Upper lobe of left lung (tissue), 4 donors: ENCODE data around the gene DBNDD2.

Source experiments
- EP300 ChIP-seq, 4 donors: sonication (generic); formaldehyde crosslinking; IDR thresholded peaks; one replicate each; pipeline ENCODE4 v1.5.1; 2017; ENCODE audit warnings: antibody characterized with exemption in 4 of 4, control low read depth in 2 of 4
- POLR2A ChIP-seq, 4 donors: fragments of 450-650 bp; IDR thresholded peaks; one replicate each; pipeline ENCODE4 v1.5.1; 2016 to 2017; ENCODE audit warnings: antibody characterized with exemption in 4 of 4, mild to moderate bottlenecking in 2 of 4
- POLR2AphosphoS5 ChIP-seq, 2 donors: sonication (generic); formaldehyde crosslinking; IDR thresholded peaks; one replicate each; pipeline ENCODE4 v1.5.1; 2017; ENCODE audit warnings: antibody characterized with exemption in 2 of 2
- TF ChIP-seq, protein P1 (sequence below), 6 experiments: fragments of 450-650 bp in 4 of 6; fragments of 200-600 bp in 2 of 6; sonication (generic) in 2 of 6; IDR thresholded peaks; one replicate each; pipeline ENCODE4 v1.5.1; 2016 to 2019; ENCODE audit warnings: antibody characterized with exemption in 6 of 6

DNA sequence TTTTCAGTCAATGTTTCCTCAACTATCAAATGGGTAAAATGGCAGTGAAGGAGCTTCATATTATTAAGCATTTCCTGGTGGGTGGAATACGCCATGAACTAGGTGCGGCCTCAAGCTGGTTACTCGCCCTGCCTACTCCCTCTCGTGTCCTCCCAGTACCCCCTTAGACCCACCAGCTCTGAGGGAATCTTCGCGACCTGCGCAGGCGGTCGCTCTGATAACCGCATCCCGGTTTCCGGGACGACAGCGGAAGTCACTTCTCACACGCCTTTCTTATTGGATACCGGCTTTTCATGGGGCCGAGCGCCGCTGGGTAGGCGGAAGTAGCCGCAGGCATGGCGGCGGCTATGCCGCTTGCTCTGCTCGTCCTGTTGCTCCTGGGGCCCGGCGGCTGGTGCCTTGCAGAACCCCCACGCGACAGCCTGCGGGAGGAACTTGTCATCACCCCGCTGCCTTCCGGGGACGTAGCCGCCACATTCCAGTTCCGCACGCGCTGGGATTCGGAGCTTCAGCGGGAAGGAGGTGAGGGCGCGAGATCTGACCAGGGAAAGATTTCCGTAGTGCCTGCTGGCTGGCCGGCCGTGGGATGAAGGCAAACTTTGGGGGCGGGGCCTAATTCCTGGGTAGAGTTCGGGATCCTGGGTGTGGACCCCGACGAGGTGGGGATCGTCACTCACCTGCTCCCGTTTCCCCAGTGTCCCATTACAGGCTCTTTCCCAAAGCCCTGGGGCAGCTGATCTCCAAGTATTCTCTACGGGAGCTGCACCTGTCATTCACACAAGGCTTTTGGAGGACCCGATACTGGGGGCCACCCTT lies 7.9 kb downstream of the DBNDD2 start, which contains the start of gene PIGT:
- TF ChIP-seq, protein P1, sequence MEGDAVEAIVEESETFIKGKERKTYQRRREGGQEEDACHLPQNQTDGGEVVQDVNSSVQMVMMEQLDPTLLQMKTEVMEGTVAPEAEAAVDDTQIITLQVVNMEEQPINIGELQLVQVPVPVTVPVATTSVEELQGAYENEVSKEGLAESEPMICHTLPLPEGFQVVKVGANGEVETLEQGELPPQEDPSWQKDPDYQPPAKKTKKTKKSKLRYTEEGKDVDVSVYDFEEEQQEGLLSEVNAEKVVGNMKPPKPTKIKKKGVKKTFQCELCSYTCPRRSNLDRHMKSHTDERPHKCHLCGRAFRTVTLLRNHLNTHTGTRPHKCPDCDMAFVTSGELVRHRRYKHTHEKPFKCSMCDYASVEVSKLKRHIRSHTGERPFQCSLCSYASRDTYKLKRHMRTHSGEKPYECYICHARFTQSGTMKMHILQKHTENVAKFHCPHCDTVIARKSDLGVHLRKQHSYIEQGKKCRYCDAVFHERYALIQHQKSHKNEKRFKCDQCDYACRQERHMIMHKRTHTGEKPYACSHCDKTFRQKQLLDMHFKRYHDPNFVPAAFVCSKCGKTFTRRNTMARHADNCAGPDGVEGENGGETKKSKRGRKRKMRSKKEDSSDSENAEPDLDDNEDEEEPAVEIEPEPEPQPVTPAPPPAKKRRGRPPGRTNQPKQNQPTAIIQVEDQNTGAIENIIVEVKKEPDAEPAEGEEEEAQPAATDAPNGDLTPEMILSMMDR (IDR thresholded peaks at IDR 0.05): peak in 2 of 6 experiments; percentile 3 to 23
- peak in 1 of 4 donors; percentile 21 for TF ChIP-seq EP300 (IDR thresholded peaks at IDR 0.05)
- peak; percentile 73 to 92 (median 84) for TF ChIP-seq POLR2A (IDR thresholded peaks at IDR 0.05)
- peak; percentile 81 to 90 for TF ChIP-seq POLR2AphosphoS5 (IDR thresholded peaks at IDR 0.05)
